IMR-90 (cell line): ENCODE data around the gene PROM2.

Source experiments
- CEBPB ChIP-seq: IDR thresholded peaks from 2 replicates; pipeline ENCODE4 v1.6.1; 2012; ENCODE audit warnings: low read depth, low read length, improper control_type of control experiment
- MXI1 ChIP-seq: IDR thresholded peaks from 2 replicates; pipeline ENCODE4 v1.6.1; 2012; ENCODE audit warnings: low read depth, mild to moderate bottlenecking, low read length, moderate library complexity, borderline replicate concordance
- POLR2A ChIP-seq: IDR thresholded peaks from 2 replicates; pipeline ENCODE4 v1.6.1; 2012; ENCODE audit warnings: mild to moderate bottlenecking, low read depth, low read length
- RAD21 ChIP-seq: IDR thresholded peaks from 2 replicates; pipeline ENCODE4 v1.6.1; 2012; ENCODE audit warnings: low read length, improper control_type of control experiment
- RCOR1 ChIP-seq: IDR thresholded peaks from 2 replicates; pipeline ENCODE4 v1.6.1; 2012; ENCODE audit warnings: mild to moderate bottlenecking, low read length, improper control_type of control experiment; ENCODE audit not compliant: insufficient replicate concordance
- RFX5 ChIP-seq: IDR thresholded peaks from 2 replicates; pipeline ENCODE4 v1.8.0; 2012; ENCODE audit warnings: low read depth, mild to moderate bottlenecking, low read length, moderate library complexity
- SMC3 ChIP-seq: fragments of 150-350 bp; IDR thresholded peaks from 2 replicates; pipeline ENCODE4 v1.6.1; 2016; ENCODE audit warnings: low read depth, mild to moderate bottlenecking, antibody characterized with exemption, low read length, moderate library complexity
- USF2 ChIP-seq: fragments of 150-350 bp; IDR thresholded peaks from 2 replicates; pipeline ENCODE4 v1.6.1; 2017; ENCODE audit warnings: mild to moderate bottlenecking, antibody characterized with exemption, low read length, low read depth
- TF ChIP-seq, protein P1 (sequence below): conservative IDR thresholded peaks from 2 replicates; pipeline ENCODE4 v1.5.1; 2012; ENCODE audit warnings: mild to moderate bottlenecking, low read depth, low read length, improper control_type of control experiment
- TF ChIP-seq, protein P2 (sequence below): fragments of 150-350 bp; IDR thresholded peaks from 2 replicates; pipeline ENCODE4 v1.6.1; 2016; ENCODE audit warnings: low read depth, mild to moderate bottlenecking, low read length, moderate library complexity, borderline replicate concordance

DNA sequence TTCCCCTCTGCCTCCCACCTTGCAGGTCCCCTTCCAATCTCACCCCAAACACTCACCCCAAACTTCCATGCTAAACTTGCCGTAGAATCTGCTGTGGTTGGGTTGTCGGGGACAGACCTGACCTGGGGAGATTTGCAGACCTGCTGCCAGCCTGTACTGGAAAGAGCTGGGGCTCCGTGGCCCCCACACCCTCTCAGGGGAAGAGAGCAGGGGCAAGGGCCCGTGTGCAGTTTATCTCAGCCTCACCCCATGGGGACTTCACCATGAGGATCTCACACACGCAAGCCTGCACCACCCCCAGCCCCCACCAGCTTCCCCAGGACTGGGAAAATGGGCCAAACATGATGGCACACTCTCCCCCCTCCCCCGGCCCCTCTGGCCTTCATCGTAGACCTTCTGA, 53.6 kb downstream of the PROM2 start:
- TF ChIP-seq, protein P1, sequence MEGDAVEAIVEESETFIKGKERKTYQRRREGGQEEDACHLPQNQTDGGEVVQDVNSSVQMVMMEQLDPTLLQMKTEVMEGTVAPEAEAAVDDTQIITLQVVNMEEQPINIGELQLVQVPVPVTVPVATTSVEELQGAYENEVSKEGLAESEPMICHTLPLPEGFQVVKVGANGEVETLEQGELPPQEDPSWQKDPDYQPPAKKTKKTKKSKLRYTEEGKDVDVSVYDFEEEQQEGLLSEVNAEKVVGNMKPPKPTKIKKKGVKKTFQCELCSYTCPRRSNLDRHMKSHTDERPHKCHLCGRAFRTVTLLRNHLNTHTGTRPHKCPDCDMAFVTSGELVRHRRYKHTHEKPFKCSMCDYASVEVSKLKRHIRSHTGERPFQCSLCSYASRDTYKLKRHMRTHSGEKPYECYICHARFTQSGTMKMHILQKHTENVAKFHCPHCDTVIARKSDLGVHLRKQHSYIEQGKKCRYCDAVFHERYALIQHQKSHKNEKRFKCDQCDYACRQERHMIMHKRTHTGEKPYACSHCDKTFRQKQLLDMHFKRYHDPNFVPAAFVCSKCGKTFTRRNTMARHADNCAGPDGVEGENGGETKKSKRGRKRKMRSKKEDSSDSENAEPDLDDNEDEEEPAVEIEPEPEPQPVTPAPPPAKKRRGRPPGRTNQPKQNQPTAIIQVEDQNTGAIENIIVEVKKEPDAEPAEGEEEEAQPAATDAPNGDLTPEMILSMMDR: no peak
- TF ChIP-seq MXI1 (no peak), POLR2A (no peak), RAD21 (no peak), USF2 (no peak), CEBPB (no peak), RFX5 (no peak), SMC3 (no peak), RCOR1 (no peak)
- TF ChIP-seq, protein P2, sequence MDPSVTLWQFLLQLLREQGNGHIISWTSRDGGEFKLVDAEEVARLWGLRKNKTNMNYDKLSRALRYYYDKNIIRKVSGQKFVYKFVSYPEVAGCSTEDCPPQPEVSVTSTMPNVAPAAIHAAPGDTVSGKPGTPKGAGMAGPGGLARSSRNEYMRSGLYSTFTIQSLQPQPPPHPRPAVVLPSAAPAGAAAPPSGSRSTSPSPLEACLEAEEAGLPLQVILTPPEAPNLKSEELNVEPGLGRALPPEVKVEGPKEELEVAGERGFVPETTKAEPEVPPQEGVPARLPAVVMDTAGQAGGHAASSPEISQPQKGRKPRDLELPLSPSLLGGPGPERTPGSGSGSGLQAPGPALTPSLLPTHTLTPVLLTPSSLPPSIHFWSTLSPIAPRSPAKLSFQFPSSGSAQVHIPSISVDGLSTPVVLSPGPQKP: no peak
